Colonic mucosa (tissue), 4 donors: ENCODE measurements around the gene SIX2. TPM values are rescaled to one million over a fixed set of nuclear protein-coding genes. Genes with fewer than 3 reads are reported as not detected.

Experiments
- DNase-seq: peaks from one replicate; pipeline ENCODE4 v3.0.0-alpha.2; 2020
- H3K27ac ChIP-seq: fragments of 200-600 bp; one replicate; pipeline ENCODE4 v1.8.0; 2021
- H3K27me3 ChIP-seq: fragments of 200-600 bp; one replicate; pipeline ENCODE4 v1.8.0; 2021
- H3K36me3 ChIP-seq: fragments of 200-600 bp; one replicate; pipeline ENCODE4 v1.8.0; 2021
- H3K4me1 ChIP-seq: fragments of 200-600 bp; one replicate; pipeline ENCODE4 v1.8.0; 2021; ENCODE audit warnings: mild to moderate bottlenecking
- H3K4me3 ChIP-seq: fragments of 200-600 bp; one replicate; pipeline ENCODE4 v1.8.0; 2021
- H3K9ac ChIP-seq, 2 donors: one replicate each; pipeline ENCODE4 v1.7.0; 2013; ENCODE audit warnings: control low read depth in 2 of 2, low read depth in 2 of 2, low read length in 2 of 2
- H3K9me3 ChIP-seq: fragments of 200-600 bp; one replicate; pipeline ENCODE4 v1.8.0; 2021
- intact Hi-C: fragments of 100-400 bp; cut with DNase I; formaldehyde crosslinking; loops from one replicate; pipeline ENCODE4 v1.14.1; 2022
- total RNA-seq, 2 donors: library from RNA; stranded (reverse); fragmentation: NEBNext Ultra II Directional in 1 of 2; extraction: Animal tissue kit (Norgen Biotek cat#: 25700) in 1 of 2; gene quantifications; one replicate each; pipeline ENCODE4 v1.2.1, GENCODE V29; 2021
- TF ChIP-seq, protein P1 (sequence below): fragments of 200-600 bp; IDR thresholded peaks from one replicate; pipeline ENCODE4 v1.8.0; 2022; ENCODE audit warnings: antibody characterized with exemption, mild to moderate bottlenecking
- donor health status: healthy.
- donor health status: DM: no; HTN: no; CAD: no.
- donor health status: DM: no; HTN: no; CAD: no.

The SIX2 gene
- total RNA-seq, 2 donors from 2014 or later, result 0.10 TPM; not detected in 1

DNA sequence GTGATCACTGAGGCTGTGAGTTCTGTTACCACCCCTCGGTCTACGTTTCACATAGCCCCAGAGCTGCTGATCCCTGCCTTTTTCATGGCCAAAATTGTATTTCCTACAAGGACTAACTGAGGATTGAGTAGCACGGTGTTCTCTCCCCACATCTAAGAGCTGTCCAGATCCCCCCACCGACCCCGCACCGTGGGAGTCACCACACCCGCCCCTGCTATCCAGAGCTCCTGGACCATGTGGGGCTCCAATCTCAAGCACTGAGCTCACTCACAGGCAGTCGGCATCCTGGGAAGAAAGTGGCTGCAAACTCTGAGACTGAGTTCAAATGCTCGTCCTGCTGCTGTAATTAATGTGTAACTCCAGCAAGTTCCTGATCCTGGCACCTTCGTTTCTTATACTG lies 9.7 kb downstream of the SIX2 start:
- no peak for DNase-seq
- Histone ChIP-seq H3K4me1 (peaks cover 4% of the 10 kb centered on the region), H3K9me3 (no peaks in the 10 kb centered on the region), H3K36me3 (no peaks in the 10 kb centered on the region), H3K4me3 (no peak overlapping the region), H3K9ac (no peak overlapping the region), H3K27ac (no peak overlapping the region), H3K27me3 (peaks cover 76% of the 10 kb centered on the region)
- intact Hi-C loops, result no loop called here
- TF ChIP-seq, protein P1, sequence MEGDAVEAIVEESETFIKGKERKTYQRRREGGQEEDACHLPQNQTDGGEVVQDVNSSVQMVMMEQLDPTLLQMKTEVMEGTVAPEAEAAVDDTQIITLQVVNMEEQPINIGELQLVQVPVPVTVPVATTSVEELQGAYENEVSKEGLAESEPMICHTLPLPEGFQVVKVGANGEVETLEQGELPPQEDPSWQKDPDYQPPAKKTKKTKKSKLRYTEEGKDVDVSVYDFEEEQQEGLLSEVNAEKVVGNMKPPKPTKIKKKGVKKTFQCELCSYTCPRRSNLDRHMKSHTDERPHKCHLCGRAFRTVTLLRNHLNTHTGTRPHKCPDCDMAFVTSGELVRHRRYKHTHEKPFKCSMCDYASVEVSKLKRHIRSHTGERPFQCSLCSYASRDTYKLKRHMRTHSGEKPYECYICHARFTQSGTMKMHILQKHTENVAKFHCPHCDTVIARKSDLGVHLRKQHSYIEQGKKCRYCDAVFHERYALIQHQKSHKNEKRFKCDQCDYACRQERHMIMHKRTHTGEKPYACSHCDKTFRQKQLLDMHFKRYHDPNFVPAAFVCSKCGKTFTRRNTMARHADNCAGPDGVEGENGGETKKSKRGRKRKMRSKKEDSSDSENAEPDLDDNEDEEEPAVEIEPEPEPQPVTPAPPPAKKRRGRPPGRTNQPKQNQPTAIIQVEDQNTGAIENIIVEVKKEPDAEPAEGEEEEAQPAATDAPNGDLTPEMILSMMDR, result no peak

DNA sequence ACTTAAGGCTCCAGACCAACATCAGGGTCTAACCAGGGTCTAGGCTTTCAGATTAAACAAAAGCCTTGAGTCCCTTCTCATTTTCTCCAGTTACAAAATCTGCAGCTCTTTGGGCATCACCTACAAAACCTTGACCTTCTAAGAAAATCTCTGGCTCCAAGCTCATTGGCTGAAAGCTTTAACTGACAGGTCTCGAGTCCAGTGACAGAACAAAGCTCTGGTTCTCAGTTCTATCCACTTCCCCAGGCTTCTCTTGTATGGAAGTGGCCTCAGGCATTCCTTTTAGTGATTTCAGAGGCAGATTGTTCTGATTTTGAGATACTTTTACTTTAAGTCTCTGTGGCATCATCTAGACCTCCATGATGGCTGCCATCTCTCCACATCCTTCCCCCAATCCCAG lies 11.3 kb downstream of the SIX2 start:
- no peaks in the 10 kb centered on the region for H3K9me3 ChIP-seq
- peaks cover 4% of the 10 kb centered on the region for H3K4me1 ChIP-seq
- H3K9ac ChIP-seq, result no peak overlapping the region
- intact Hi-C loops, result no loop called here
- H3K27ac ChIP-seq, result no peak overlapping the region
- TF ChIP-seq, protein P1, result no peak
- peaks cover 60% of the 10 kb centered on the region for H3K27me3 ChIP-seq
- H3K4me3 ChIP-seq, result no peak overlapping the region
- no peak for DNase-seq
- H3K36me3 ChIP-seq, result no peaks in the 10 kb centered on the region

GRCh38 chr2:44996356-44996755 lies 12.9 kb downstream of the SIX2 start:
- no peak overlapping the region for H3K27ac ChIP-seq
- TF ChIP-seq, protein P1, result no peak
- H3K9me3 ChIP-seq, result no peaks in the 10 kb centered on the region
- H3K36me3 ChIP-seq, result no peaks in the 10 kb centered on the region
- H3K4me3 ChIP-seq, result no peak overlapping the region
- H3K27me3 ChIP-seq, result peaks cover 44% of the 10 kb centered on the region
- no peak overlapping the region for H3K9ac ChIP-seq
- H3K4me1 ChIP-seq, result peaks cover 4% of the 10 kb centered on the region
- no peak for DNase-seq
- intact Hi-C loops, result no loop called here

GRCh38 chr2:44994377-44994776 lies 14.9 kb downstream of the SIX2 start:
- H3K27ac ChIP-seq, result no peak overlapping the region
- no peaks in the 10 kb centered on the region for H3K9me3 ChIP-seq
- no peak overlapping the region for H3K9ac ChIP-seq
- no peaks in the 10 kb centered on the region for H3K36me3 ChIP-seq
- DNase-seq, result no peak
- peaks cover 24% of the 10 kb centered on the region for H3K27me3 ChIP-seq
- no peaks in the 10 kb centered on the region for H3K4me1 ChIP-seq
- intact Hi-C loops, result no loop called here
- TF ChIP-seq, protein P1, result no peak
- H3K4me3 ChIP-seq, result no peak overlapping the region

GRCh38 chr2:44989176-44989575 lies 20.1 kb downstream of the SIX2 start:
- intact Hi-C loops, result no loop called here
- DNase-seq, result no peak
- Histone ChIP-seq H3K9me3 (no peaks in the 10 kb centered on the region), H3K4me1 (no peaks in the 10 kb centered on the region), H3K27me3 (no peaks in the 10 kb centered on the region), H3K9ac (no peak overlapping the region), H3K27ac (no peak overlapping the region), H3K4me3 (no peak overlapping the region), H3K36me3 (no peaks in the 10 kb centered on the region)
- TF ChIP-seq, protein P1, result no peak
